ENCODE results near the gene PIK3AP1.

GRCh38 chr10:96705134-96705533, 15.2 kb downstream of the PIK3AP1 start:
- TF ChIP-seq CTCF (IDR thresholded peaks at IDR 0.05; ENCODE audit: low read length) (no peak), EZH2 (IDR thresholded peaks at IDR 0.05; ENCODE audit: borderline replicate concordance, low read length) (no peak)
